HUES64 (cell line): ENCODE results near the gene DNAJC27.

Experiments
- H3K27ac ChIP-seq: 2 replicates; pipeline ENCODE4 v1.7.0; 2013; ENCODE audit warnings: low read depth, low read length, inconsistent platforms
- H3K27me3 ChIP-seq: 2 replicates; pipeline ENCODE4 v1.6.1; 2013; ENCODE audit warnings: mild to moderate bottlenecking, low read length; ENCODE audit not compliant: insufficient read depth
- H3K36me3 ChIP-seq: 2 replicates; pipeline ENCODE4 v1.6.1; 2013; ENCODE audit warnings: mild to moderate bottlenecking, low read length; ENCODE audit not compliant: insufficient read depth
- H3K4me1 ChIP-seq: 2 replicates; pipeline ENCODE4 v1.6.1; 2013; ENCODE audit warnings: mild to moderate bottlenecking, low read length, moderate library complexity; ENCODE audit not compliant: insufficient read depth
- H3K4me3 ChIP-seq: 2 replicates; pipeline ENCODE4 v1.5.1; 2013; ENCODE audit warnings: mild to moderate bottlenecking, low read length, moderate library complexity
- H3K9ac ChIP-seq: 2 replicates; pipeline ENCODE4 v1.6.1; 2013; ENCODE audit warnings: mild to moderate bottlenecking, low read depth, low read length
- H3K9me3 ChIP-seq: 2 replicates; pipeline ENCODE4 v1.6.1; 2013; ENCODE audit warnings: low read depth, low read length; ENCODE audit not compliant: insufficient read depth
- WGBS: fragments of 150-250, 120-280 bp; methylation state at CpG from one replicate; pipeline ENCODE4 v1.1.7; 2013; ENCODE audit warnings: missing lambda C conversion rate; 5-methylcytosine and 5-hydroxymethylcytosine counted together

DNAJC27 gene

DNA sequence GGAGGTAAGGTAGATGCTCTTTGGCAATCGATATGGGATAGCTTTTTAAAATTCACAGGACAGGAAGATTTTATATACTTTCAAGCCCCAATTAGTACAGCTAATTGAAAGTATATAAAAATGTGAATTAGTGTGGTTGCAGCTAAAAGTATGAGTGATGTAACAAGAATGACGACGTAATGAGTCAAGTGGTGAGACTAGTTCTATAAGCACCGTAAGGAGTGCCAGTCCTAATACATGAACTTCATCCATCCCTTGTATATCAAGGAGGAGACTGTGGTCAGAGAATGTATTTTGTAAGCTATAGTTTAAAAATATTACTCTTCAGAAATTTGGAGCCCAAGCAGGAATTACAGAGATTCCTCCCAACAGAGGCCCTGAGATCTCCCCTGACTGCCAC is 25.8 kb downstream of the DNAJC27 start:
- no peaks in the 10 kb centered on the region for H3K27me3 ChIP-seq
- 96% methylated on average over 2 of the region's 4 CpGs for WGBS
- no peak overlapping the region for H3K9ac ChIP-seq
- H3K36me3 ChIP-seq, result peaks cover 37% of the 10 kb centered on the region
- no peak overlapping the region for H3K4me3 ChIP-seq
- no peak overlapping the region for H3K27ac ChIP-seq
- H3K9me3 ChIP-seq, result no peaks in the 10 kb centered on the region
- no peaks in the 10 kb centered on the region for H3K4me1 ChIP-seq

GRCh38 chr2:24943427-24944053 is 28.2 kb downstream of the DNAJC27 start:
- H3K27ac ChIP-seq, result no peak overlapping the region
- 92% methylated on average over 7 of the region's 7 CpGs for WGBS
- peaks cover 27% of the 10 kb centered on the region for H3K36me3 ChIP-seq
- H3K4me1 ChIP-seq, result no peaks in the 10 kb centered on the region
- no peak overlapping the region for H3K4me3 ChIP-seq
- no peaks in the 10 kb centered on the region for H3K9me3 ChIP-seq
- H3K9ac ChIP-seq, result no peak overlapping the region
- H3K27me3 ChIP-seq, result no peaks in the 10 kb centered on the region

- no peak overlapping the region for H3K27ac ChIP-seq
- no peaks in the 10 kb centered on the region for H3K27me3 ChIP-seq
- WGBS, result 91% methylated on average over 5 of the region's 6 CpGs
- H3K4me3 ChIP-seq, result no peak overlapping the region
- no peaks in the 10 kb centered on the region for H3K4me1 ChIP-seq
- H3K9me3 ChIP-seq, result no peaks in the 10 kb centered on the region
- H3K9ac ChIP-seq, result no peak overlapping the region
- no peaks in the 10 kb centered on the region for H3K36me3 ChIP-seq
Observed at GRCh38 chr2:24939353-24939752, 32.4 kb downstream of the DNAJC27 start.

- H3K27me3 ChIP-seq, result no peaks in the 10 kb centered on the region
- H3K4me1 ChIP-seq, result no peaks in the 10 kb centered on the region
- WGBS, result 84% methylated on average over 2 of the region's 2 CpGs
- no peaks in the 10 kb centered on the region for H3K9me3 ChIP-seq
- H3K4me3 ChIP-seq, result no peak overlapping the region
- H3K9ac ChIP-seq, result no peak overlapping the region
- no peaks in the 10 kb centered on the region for H3K36me3 ChIP-seq
- no peak overlapping the region for H3K27ac ChIP-seq
Observed at GRCh38 chr2:24937236-24937635, 34.5 kb downstream of the DNAJC27 start.

GRCh38 chr2:24935145-24935544 is 36.6 kb downstream of the DNAJC27 start:
- no peaks in the 10 kb centered on the region for H3K9me3 ChIP-seq
- no peak overlapping the region for H3K4me3 ChIP-seq
- no peak overlapping the region for H3K27ac ChIP-seq
- H3K4me1 ChIP-seq, result no peaks in the 10 kb centered on the region
- no peaks in the 10 kb centered on the region for H3K27me3 ChIP-seq
- H3K36me3 ChIP-seq, result no peaks in the 10 kb centered on the region
- 91% methylated on average over 5 of the region's 5 CpGs for WGBS
- no peak overlapping the region for H3K9ac ChIP-seq

DNA sequence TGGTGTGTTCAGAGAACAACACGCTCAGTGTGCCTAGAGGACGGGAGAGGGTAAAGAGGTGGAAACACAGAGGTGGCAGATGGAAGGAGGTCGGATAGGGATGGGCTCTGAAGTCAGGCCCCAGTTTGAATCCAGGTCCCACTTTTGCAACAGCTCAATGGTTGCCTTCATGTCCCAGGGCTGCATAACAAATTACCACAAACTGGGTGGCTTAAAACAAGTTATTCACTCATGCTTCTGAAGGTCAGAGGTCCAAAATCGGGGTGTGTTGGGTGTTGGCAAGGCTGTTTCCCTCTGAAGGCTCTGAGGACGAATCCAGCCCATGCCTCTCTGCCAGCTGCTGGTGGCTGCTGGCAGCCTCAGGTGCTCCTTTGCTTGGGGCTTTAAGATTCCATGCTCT is 39.0 kb downstream of the DNAJC27 start:
- Histone ChIP-seq H3K4me1 (no peaks in the 10 kb centered on the region), H3K9ac (no peak overlapping the region), H3K9me3 (no peaks in the 10 kb centered on the region), H3K36me3 (no peaks in the 10 kb centered on the region), H3K27me3 (no peaks in the 10 kb centered on the region), H3K4me3 (no peak overlapping the region), H3K27ac (no peak overlapping the region)
- 86% methylated on average over 5 of the region's 5 CpGs for WGBS

- peaks cover 9% of the 10 kb centered on the region for H3K4me1 ChIP-seq
- no peaks in the 10 kb centered on the region for H3K36me3 ChIP-seq
- no peak overlapping the region for H3K4me3 ChIP-seq
- no peaks in the 10 kb centered on the region for H3K9me3 ChIP-seq
- no peak overlapping the region for H3K9ac ChIP-seq
- H3K27ac ChIP-seq, result no peak overlapping the region
- WGBS, result 60% methylated on average over 6 of the region's 6 CpGs
- peaks cover 3% of the 10 kb centered on the region; the same call in 1 of the 2 replicates for H3K27me3 ChIP-seq
Observed at GRCh38 chr2:24930768-24931167, 41.0 kb downstream of the DNAJC27 start.

DNA sequence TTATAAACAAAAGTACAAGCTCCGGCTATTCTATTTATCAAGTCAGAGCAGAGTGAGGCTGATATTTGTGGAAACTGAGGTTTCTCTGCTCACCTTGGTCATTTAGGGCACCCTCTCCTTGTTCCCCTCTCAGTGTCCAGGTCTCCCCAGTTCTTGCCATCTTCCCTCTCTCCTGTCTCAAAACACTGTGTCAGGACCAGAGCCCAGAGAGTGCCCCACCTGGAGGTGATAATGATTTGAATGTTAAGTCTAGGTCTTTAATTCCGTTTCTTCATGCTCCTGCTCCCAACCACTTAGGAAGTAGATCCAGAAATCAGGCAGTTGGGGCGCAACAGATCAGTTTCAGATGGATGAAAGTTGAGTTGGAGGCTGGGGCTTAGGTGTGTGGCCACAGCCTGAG is 42.5 kb downstream of the DNAJC27 start:
- H3K36me3 ChIP-seq, result no peaks in the 10 kb centered on the region
- H3K4me3 ChIP-seq, result no peak overlapping the region
- H3K4me1 ChIP-seq, result peaks cover 9% of the 10 kb centered on the region
- WGBS, result 100% methylated on average over 3 of the region's 3 CpGs
- H3K9ac ChIP-seq, result no peak overlapping the region
- no peaks in the 10 kb centered on the region for H3K9me3 ChIP-seq
- H3K27ac ChIP-seq, result no peak overlapping the region
- H3K27me3 ChIP-seq, result peaks cover 3% of the 10 kb centered on the region; the same call in 1 of the 2 replicates

DNA sequence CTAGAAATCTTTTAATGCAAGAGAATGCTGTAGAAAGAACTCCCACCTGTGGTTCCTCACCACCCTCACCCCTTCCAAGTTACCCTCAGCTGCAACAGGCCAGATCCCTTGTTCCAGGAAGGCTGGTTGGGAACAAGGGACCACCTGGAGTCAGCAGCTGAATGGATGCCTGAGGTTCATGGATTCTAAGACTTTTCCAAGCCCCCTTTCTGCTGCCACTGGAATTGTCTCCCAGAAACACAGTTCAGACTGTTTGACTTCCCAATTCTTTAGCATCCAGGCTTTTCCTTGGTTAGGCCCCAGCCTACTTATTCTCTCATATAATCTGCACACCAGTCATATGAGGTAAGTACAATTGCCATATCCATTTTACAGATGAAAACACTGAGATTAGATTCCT is 43.7 kb downstream of the DNAJC27 start:
- no peaks in the 10 kb centered on the region for H3K9me3 ChIP-seq

DNA sequence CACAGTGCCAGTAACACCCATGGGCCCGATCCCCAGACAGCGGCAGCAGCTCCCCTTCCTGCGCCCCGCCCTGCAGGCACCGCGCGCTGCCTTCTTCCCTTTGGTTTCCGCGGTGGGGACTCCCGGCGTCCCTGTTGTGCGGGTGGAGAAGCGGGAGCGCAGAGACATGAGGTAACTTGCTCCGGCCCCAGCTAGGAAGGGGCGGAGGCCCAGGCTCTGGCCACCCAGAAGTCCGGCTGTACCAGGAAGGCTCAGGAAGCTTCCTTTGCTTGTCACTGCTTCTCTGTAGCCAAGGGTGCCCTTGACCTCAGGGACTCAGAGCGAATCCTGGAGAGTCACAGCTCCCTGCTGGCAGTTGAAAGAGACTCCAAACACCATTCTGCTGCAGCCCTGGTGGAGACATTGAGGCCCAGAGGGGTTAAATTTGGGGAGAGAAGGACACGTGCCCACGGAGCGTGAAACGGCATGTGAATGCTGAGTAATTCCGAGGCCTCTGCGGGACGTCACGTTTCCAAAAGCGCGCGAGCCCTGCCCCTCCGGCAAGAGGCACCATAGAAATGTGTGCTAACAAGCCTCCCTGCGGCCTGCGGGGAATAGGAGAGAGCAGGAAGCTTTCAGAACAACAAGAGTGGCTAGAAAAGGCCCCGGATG is 45.0 kb downstream of the DNAJC27 start:
- H3K4me1 ChIP-seq, result peaks cover 9% of the 10 kb centered on the region
- WGBS, result 63% methylated on average over 33 of the region's 33 CpGs
- H3K36me3 ChIP-seq, result no peaks in the 10 kb centered on the region
- H3K4me3 ChIP-seq, result peak overlapping the region; percentile 17; the same call in 1 of the 2 replicates
- peak overlapping the region; percentile 32; the same call in 1 of the 2 replicates for H3K9ac ChIP-seq
- peaks cover 3% of the 10 kb centered on the region; the same call in 1 of the 2 replicates for H3K27me3 ChIP-seq
- H3K9me3 ChIP-seq, result no peaks in the 10 kb centered on the region
- H3K27ac ChIP-seq, result no peak overlapping the region

More for the DNA sequence above, 43.7 kb downstream of the DNAJC27 start:
- H3K27me3 ChIP-seq, result peaks cover 3% of the 10 kb centered on the region; the same call in 1 of the 2 replicates
- no peak overlapping the region for H3K9ac ChIP-seq
- no peak overlapping the region for H3K4me3 ChIP-seq
- no peaks in the 10 kb centered on the region for H3K36me3 ChIP-seq
- peaks cover 9% of the 10 kb centered on the region for H3K4me1 ChIP-seq
- no peak overlapping the region for H3K27ac ChIP-seq

- no peak overlapping the region for H3K4me3 ChIP-seq
- WGBS, result 95% methylated on average over 14 of the region's 14 CpGs
- H3K9ac ChIP-seq, result no peak overlapping the region
- peaks cover 3% of the 10 kb centered on the region; the same call in 1 of the 2 replicates for H3K27me3 ChIP-seq
- H3K36me3 ChIP-seq, result no peaks in the 10 kb centered on the region
- H3K27ac ChIP-seq, result no peak overlapping the region
- peaks cover 9% of the 10 kb centered on the region for H3K4me1 ChIP-seq
- no peaks in the 10 kb centered on the region for H3K9me3 ChIP-seq
Observed at GRCh38 chr2:24926220-24926601, 45.5 kb downstream of the DNAJC27 start.
